Upper lobe of left lung (tissue), 6 donors: ENCODE results near the gene SERHL2. TPM values are rescaled to one million over a fixed set of nuclear protein-coding genes. Genes with fewer than 3 reads are reported as not detected.
"Not testable (repeated sequence)": the region's sequence is repeated elsewhere in the genome, so short reads cannot be mapped to it uniquely, and the experiment has no call there.

ENCODE experiments used
- ATAC-seq, 2 donors: fragments of 200-7000 bp; cut with Tn5 transposase; one replicate each; pipeline ENCODE4 v1.9.1; 2022; ENCODE audit warnings: mild to moderate bottlenecking in 2 of 2, moderate library complexity in 2 of 2; ENCODE audit not compliant: low FRiP score in 2 of 2
- DNase-seq, 2 donors: peaks; one replicate each; pipeline ENCODE4 v3.0.0-alpha.2; 2019 to 2020
- H3K27ac ChIP-seq, 4 donors: fragments of 200-600 bp; sonication (generic); one replicate each; pipeline ENCODE4 v1.5.1; 2016 to 2019
- H3K27me3 ChIP-seq, 4 donors: fragments of 200-600 bp; sonication (generic); one replicate each; pipeline ENCODE4 v1.5.1; 2017 to 2019
- H3K36me3 ChIP-seq, 4 donors: fragments of 200-600 bp; sonication (generic); one replicate each; pipeline ENCODE4 v1.5.1; 2016 to 2019
- H3K4me1 ChIP-seq, 4 donors: fragments of 200-600 bp; sonication (generic); one replicate each; pipeline ENCODE4 v1.5.1; 2018 to 2019
- H3K4me3 ChIP-seq, 4 donors: fragments of 200-600 bp; sonication (generic); one replicate each; pipeline ENCODE4 v1.5.1; 2017 to 2019; ENCODE audit warnings: mild to moderate bottlenecking in 2 of 4, moderate library complexity in 1 of 4
- H3K9me3 ChIP-seq, 4 donors: fragments of 200-600 bp; sonication (generic); one replicate each; pipeline ENCODE4 v1.5.1; 2018 to 2019
- CTCF ChIP-seq, 6 experiments: fragments of 450-650 bp in 4 of 6; fragments of 200-600 bp in 2 of 6; sonication (generic) in 2 of 6; IDR thresholded peaks; one replicate each; pipeline ENCODE4 v1.5.1; 2016 to 2019; ENCODE audit warnings: antibody characterized with exemption in 6 of 6
- EP300 ChIP-seq, 4 donors: sonication (generic); formaldehyde crosslinking; IDR thresholded peaks; one replicate each; pipeline ENCODE4 v1.5.1; 2017; ENCODE audit warnings: antibody characterized with exemption in 4 of 4, control low read depth in 2 of 4
- POLR2A ChIP-seq, 4 donors: fragments of 450-650 bp; IDR thresholded peaks; one replicate each; pipeline ENCODE4 v1.5.1; 2016 to 2017; ENCODE audit warnings: antibody characterized with exemption in 4 of 4, mild to moderate bottlenecking in 2 of 4
- POLR2AphosphoS5 ChIP-seq, 2 donors: sonication (generic); formaldehyde crosslinking; IDR thresholded peaks; one replicate each; pipeline ENCODE4 v1.5.1; 2017; ENCODE audit warnings: antibody characterized with exemption in 2 of 2
- WGBS, 2 donors: methylation state at CpG; one replicate each; pipeline ENCODE4 v1.1.5; 2017 to 2018; 5-methylcytosine and 5-hydroxymethylcytosine counted together
- total RNA-seq, 6 donors: library from RNA; depleted of rRNA in 4 of 6; stranded (reverse); fragments of >200 nt in 4 of 6; gene quantifications; one replicate each; pipeline versions ENCODE4 v1.1.0 to v1.2.1, GENCODE V29; 2016 to 2021
- donor health status: DM: no; HTN: no; CAD: no; lungs with moderate emphysema.
- donor health status: DM: no; HTN: yes; CAD: no; lungs with severe emphysema.

SERHL2 gene
- total RNA-seq, 6 donors from 2014 or later: 1.1 to 4.9 (median 2.2) TPM; not detected in 1

- WGBS, 2 donors: 98 to 99% methylated on average over 17 of the region's 17 CpGs
- no peaks in the 10 kb centered on the region for H3K27me3 ChIP-seq
- peaks cover 0 to 9% (median 6%) of the 10 kb centered on the region in 4 donors for H3K4me1 ChIP-seq
- no peak overlapping the region for H3K27ac ChIP-seq
- H3K9me3 ChIP-seq: no peaks in the 10 kb centered on the region
- H3K4me3 ChIP-seq: no peak overlapping the region
- TF ChIP-seq POLR2A (IDR thresholded peaks at IDR 0.05): no peak
- no peak for TF ChIP-seq CTCF (IDR thresholded peaks at IDR 0.05)
- no peak for TF ChIP-seq EP300 (IDR thresholded peaks at IDR 0.05)
- TF ChIP-seq POLR2AphosphoS5 (IDR thresholded peaks at IDR 0.05): no peak
- peaks cover 0 to 7% (median 0%) of the 10 kb centered on the region in 4 donors for H3K36me3 ChIP-seq
- no peak for ATAC-seq
- no peak for DNase-seq
These were observed 10.9 kb downstream of the SERHL2 start for GRCh38 chr22:42564699-42565098.

- TF ChIP-seq EP300 (IDR thresholded peaks at IDR 0.05) (no peak), CTCF (IDR thresholded peaks at IDR 0.05) (no peak), POLR2AphosphoS5 (IDR thresholded peaks at IDR 0.05) (no peak), POLR2A (IDR thresholded peaks at IDR 0.05) (no peak)
- peaks cover 0 to 12% (median 1%) of the 10 kb centered on the region in 4 donors for H3K36me3 ChIP-seq
- DNase-seq (no peak), ATAC-seq (no peak)
- H3K4me3 ChIP-seq: no peak overlapping the region
- no peaks in the 10 kb centered on the region for H3K9me3 ChIP-seq
- H3K4me1 ChIP-seq: peaks cover 0 to 9% (median 6%) of the 10 kb centered on the region in 4 donors
- WGBS, 2 donors: 93 to 97% methylated on average over 12 of the region's 12 CpGs
- no peak overlapping the region for H3K27ac ChIP-seq
- no peaks in the 10 kb centered on the region for H3K27me3 ChIP-seq
These were observed 12.2 kb downstream of the SERHL2 start for GRCh38 chr22:42565956-42566355.

- ATAC-seq, H3K27ac ChIP-seq, DNase-seq, H3K9me3 ChIP-seq, H3K4me3 ChIP-seq, H3K27me3 ChIP-seq, H3K4me1 ChIP-seq: not testable (repeated sequence)
- H3K36me3 ChIP-seq: peaks cover 0 to 29% (median 14%) of the 10 kb centered on the region in 4 donors
- WGBS, 2 donors: 68 to 100% methylated on average over 2 to 6 of the region's 6 CpGs
These were observed 14.2 kb downstream of the SERHL2 start for GRCh38 chr22:42567950-42568349.

- peaks cover 0 to 44% (median 25%) of the 10 kb centered on the region in 4 donors for H3K36me3 ChIP-seq
- ATAC-seq, H3K4me3 ChIP-seq, H3K27ac ChIP-seq, DNase-seq, H3K4me1 ChIP-seq, H3K27me3 ChIP-seq, H3K9me3 ChIP-seq: not testable (repeated sequence)
- 81 to 91% methylated on average over 6 to 9 of the region's 9 CpGs for WGBS, 2 donors
These were observed 16.8 kb downstream of the SERHL2 start for GRCh38 chr22:42570580-42570979.

- not testable (repeated sequence) for H3K27me3 ChIP-seq, DNase-seq, H3K4me1 ChIP-seq, H3K9me3 ChIP-seq, H3K27ac ChIP-seq, H3K4me3 ChIP-seq, ATAC-seq
- peaks cover 0 to 44% (median 27%) of the 10 kb centered on the region in 4 donors for H3K36me3 ChIP-seq
- 90 to 91% methylated on average over 6 to 9 of the region's 12 CpGs for WGBS, 2 donors
These were observed 17.3 kb downstream of the SERHL2 start for GRCh38 chr22:42571068-42571467.

- H3K27ac ChIP-seq: peak overlapping the region in 1 of 4 donors; percentile 41
- H3K27me3 ChIP-seq, ATAC-seq, H3K4me3 ChIP-seq, H3K9me3 ChIP-seq, DNase-seq, H3K4me1 ChIP-seq: not testable (repeated sequence)
- H3K36me3 ChIP-seq: peaks cover 3 to 69% (median 43%) of the 10 kb centered on the region in 4 donors
- 100% methylated on average over 1 of the region's 1 CpG; no CpG with 5 or more reads in 1 of the 2 donors for WGBS, 2 donors
These were observed 20.3 kb downstream of the SERHL2 start for GRCh38 chr22:42574046-42574445.

- peak in 1 of 2 donors; percentile 59 for DNase-seq
- H3K4me3 ChIP-seq, H3K4me1 ChIP-seq, H3K27me3 ChIP-seq, ATAC-seq, H3K9me3 ChIP-seq: not testable (repeated sequence)
- Histone ChIP-seq H3K36me3 (peaks cover 3 to 69% (median 41%) of the 10 kb centered on the region in 4 donors), H3K27ac (peak overlapping the region in 1 of 4 donors; percentile 41)
- 90 to 91% methylated on average over 10 to 21 of the region's 21 CpGs for WGBS, 2 donors
These were observed 20.7 kb downstream of the SERHL2 start for GRCh38 chr22:42574468-42574867.

GRCh38 chr22:42575996-42576574 lies 22.3 kb downstream of the SERHL2 start:
- not testable (repeated sequence) for H3K4me1 ChIP-seq, ATAC-seq, H3K27ac ChIP-seq, H3K27me3 ChIP-seq, H3K4me3 ChIP-seq, H3K9me3 ChIP-seq
- peak in 1 of 2 donors; percentile 75 for DNase-seq
- 83 to 93% methylated on average over 17 to 18 of the region's 30 CpGs for WGBS, 2 donors
- H3K36me3 ChIP-seq: peaks cover 3 to 66% (median 39%) of the 10 kb centered on the region in 4 donors

GRCh38 chr22:42577141-42577540 lies 23.4 kb downstream of the SERHL2 start:
- H3K4me1 ChIP-seq: peaks cover under 1 to 12% (median 5%) of the 10 kb centered on the region in 4 donors
- not testable (repeated sequence) for H3K4me3 ChIP-seq, H3K27ac ChIP-seq, H3K27me3 ChIP-seq, H3K9me3 ChIP-seq, ATAC-seq, DNase-seq
- H3K36me3 ChIP-seq: peaks cover 3 to 56% (median 34%) of the 10 kb centered on the region in 4 donors
- WGBS, 2 donors: 84% methylated on average over 8 of the region's 9 CpGs; no CpG with 5 or more reads in 1 of the 2 donors
